HFFc6 (cell line): ENCODE data around the gene POU6F2. TPM values are rescaled to one million over a fixed set of nuclear protein-coding genes. Genes with fewer than 3 reads are reported as not detected.

Experiments used
- DNase-seq: peaks from one replicate; pipeline ENCODE4 v3.0.0-alpha.2; 2018
- H3K27ac Mint-ChIP-seq: 2 replicates; pipeline ENCODE4 v1.8.0; 2020; ENCODE audit warnings: mild to moderate bottlenecking, mixed read lengths
- H3K27me3 Mint-ChIP-seq: 2 replicates; pipeline ENCODE4 v1.8.0; 2021; ENCODE audit warnings: mild to moderate bottlenecking, moderate library complexity, mixed read lengths; ENCODE audit not compliant: insufficient read depth
- H3K36me3 Mint-ChIP-seq: 2 replicates; pipeline ENCODE4 v1.8.0; 2021; ENCODE audit warnings: low read depth, mixed read lengths
- H3K4me1 Mint-ChIP-seq: 2 replicates; pipeline ENCODE4 v1.8.0; 2020; ENCODE audit warnings: low read depth, mixed read lengths
- H3K4me3 Mint-ChIP-seq: 2 replicates; pipeline ENCODE4 v1.8.0; 2020; ENCODE audit warnings: mild to moderate bottlenecking, moderate library complexity, mixed read lengths
- H3K9me3 Mint-ChIP-seq: 2 replicates; pipeline ENCODE4 v1.8.0; 2020; ENCODE audit warnings: mild to moderate bottlenecking, mixed read lengths
- CTCF ChIP-seq: fragments of 200-600 bp; sonication (generic); IDR thresholded peaks from 2 replicates; pipeline ENCODE4 v1.5.0; 2021; ENCODE audit warnings: antibody characterized with exemption, mild to moderate bottlenecking
- total RNA-seq, 6 experiments: library from RNA; stranded (reverse); fragmentation: NEBNext Ultra II Directional; extraction: Animal tissue kit (Norgen Biotek cat#: 25700); gene quantifications; 2 replicates in 1 of 6; 3 replicates in 5 of 6; pipeline ENCODE4 v1.2.3, GENCODE V29; 2021

POU6F2 gene
- total RNA-seq, 6 experiments from 2014 or later = not detected

- Mint-ChIP-seq H3K27me3 (peaks cover 9% of the 10 kb centered on the region; the same call in 1 of the 2 replicates), H3K4me3 (no peak overlapping the region), H3K4me1 (no peaks in the 10 kb centered on the region), H3K36me3 (no peaks in the 10 kb centered on the region), H3K27ac (no peak overlapping the region), H3K9me3 (no peaks in the 10 kb centered on the region)
- DNase-seq = no peak
- TF ChIP-seq CTCF = no peak
These were observed 322.6 kb downstream of the POU6F2 start for GRCh38 chr7:39300276-39300675.

GRCh38 chr7:39301543-39301942 lies 323.8 kb downstream of the POU6F2 start:
- DNase-seq = no peak
- Mint-ChIP-seq H3K36me3 (no peaks in the 10 kb centered on the region), H3K27ac (no peak overlapping the region), H3K9me3 (no peaks in the 10 kb centered on the region), H3K4me3 (no peak overlapping the region), H3K27me3 (peaks cover 8% of the 10 kb centered on the region; the same call in 1 of the 2 replicates), H3K4me1 (no peaks in the 10 kb centered on the region)
- TF ChIP-seq CTCF = no peak

GRCh38 chr7:39304178-39304577 lies 326.5 kb downstream of the POU6F2 start:
- H3K4me3 Mint-ChIP-seq = no peak overlapping the region
- no peaks in the 10 kb centered on the region for H3K4me1 Mint-ChIP-seq
- H3K27me3 Mint-ChIP-seq = peaks cover 13% of the 10 kb centered on the region
- no peaks in the 10 kb centered on the region for H3K36me3 Mint-ChIP-seq
- DNase-seq = no peak
- TF ChIP-seq CTCF = no peak
- no peak overlapping the region for H3K27ac Mint-ChIP-seq
- no peaks in the 10 kb centered on the region for H3K9me3 Mint-ChIP-seq

- Mint-ChIP-seq H3K4me3 (no peak overlapping the region), H3K36me3 (no peaks in the 10 kb centered on the region), H3K27ac (no peak overlapping the region), H3K9me3 (no peaks in the 10 kb centered on the region), H3K4me1 (no peaks in the 10 kb centered on the region), H3K27me3 (peaks cover 16% of the 10 kb centered on the region)
- TF ChIP-seq CTCF = no peak
- DNase-seq = no peak
These were observed 327.1 kb downstream of the POU6F2 start for GRCh38 chr7:39304668-39305405.

- Mint-ChIP-seq H3K27ac (no peak overlapping the region), H3K4me3 (no peak overlapping the region), H3K36me3 (no peaks in the 10 kb centered on the region), H3K9me3 (no peaks in the 10 kb centered on the region), H3K27me3 (peaks cover 11% of the 10 kb centered on the region), H3K4me1 (no peaks in the 10 kb centered on the region)
- TF ChIP-seq CTCF = no peak
- no peak for DNase-seq
These were observed 328.4 kb downstream of the POU6F2 start for GRCh38 chr7:39306016-39306570.
